ENCODE measurements around the gene FAM25G.

FAM25G gene

DNA sequence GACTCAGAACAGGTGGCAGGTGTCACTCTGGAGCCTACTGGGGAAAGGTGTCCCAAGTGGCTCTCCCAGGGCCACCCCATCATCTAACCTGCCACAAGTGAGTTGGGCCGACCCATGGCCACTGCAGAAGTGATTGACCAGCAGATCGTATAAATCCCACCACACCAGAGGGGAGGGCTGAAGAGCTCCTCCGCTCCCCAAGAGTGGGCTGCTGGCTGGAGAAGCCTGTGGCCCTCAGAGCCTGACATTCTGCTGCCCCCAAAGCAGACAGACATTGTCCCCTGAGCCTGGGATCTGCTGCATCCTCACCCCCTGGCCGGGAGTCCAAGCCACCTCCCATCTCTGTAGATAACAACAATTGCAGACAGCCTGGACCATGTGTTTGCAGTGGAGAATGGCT lies 44.3 kb downstream of the FAM25G start:
- H3K4me3 ChIP-seq (ENCODE audit: low read depth, low read length) = no peak overlapping the region
- TF ChIP-seq, protein P1, sequence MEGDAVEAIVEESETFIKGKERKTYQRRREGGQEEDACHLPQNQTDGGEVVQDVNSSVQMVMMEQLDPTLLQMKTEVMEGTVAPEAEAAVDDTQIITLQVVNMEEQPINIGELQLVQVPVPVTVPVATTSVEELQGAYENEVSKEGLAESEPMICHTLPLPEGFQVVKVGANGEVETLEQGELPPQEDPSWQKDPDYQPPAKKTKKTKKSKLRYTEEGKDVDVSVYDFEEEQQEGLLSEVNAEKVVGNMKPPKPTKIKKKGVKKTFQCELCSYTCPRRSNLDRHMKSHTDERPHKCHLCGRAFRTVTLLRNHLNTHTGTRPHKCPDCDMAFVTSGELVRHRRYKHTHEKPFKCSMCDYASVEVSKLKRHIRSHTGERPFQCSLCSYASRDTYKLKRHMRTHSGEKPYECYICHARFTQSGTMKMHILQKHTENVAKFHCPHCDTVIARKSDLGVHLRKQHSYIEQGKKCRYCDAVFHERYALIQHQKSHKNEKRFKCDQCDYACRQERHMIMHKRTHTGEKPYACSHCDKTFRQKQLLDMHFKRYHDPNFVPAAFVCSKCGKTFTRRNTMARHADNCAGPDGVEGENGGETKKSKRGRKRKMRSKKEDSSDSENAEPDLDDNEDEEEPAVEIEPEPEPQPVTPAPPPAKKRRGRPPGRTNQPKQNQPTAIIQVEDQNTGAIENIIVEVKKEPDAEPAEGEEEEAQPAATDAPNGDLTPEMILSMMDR (IDR thresholded peaks at IDR 0.05; ENCODE audit: insufficient read depth, low read depth, low read length, missing control alignments) = no peak
- DNase-seq (ENCODE audit: low read depth) = no peak

DNA sequence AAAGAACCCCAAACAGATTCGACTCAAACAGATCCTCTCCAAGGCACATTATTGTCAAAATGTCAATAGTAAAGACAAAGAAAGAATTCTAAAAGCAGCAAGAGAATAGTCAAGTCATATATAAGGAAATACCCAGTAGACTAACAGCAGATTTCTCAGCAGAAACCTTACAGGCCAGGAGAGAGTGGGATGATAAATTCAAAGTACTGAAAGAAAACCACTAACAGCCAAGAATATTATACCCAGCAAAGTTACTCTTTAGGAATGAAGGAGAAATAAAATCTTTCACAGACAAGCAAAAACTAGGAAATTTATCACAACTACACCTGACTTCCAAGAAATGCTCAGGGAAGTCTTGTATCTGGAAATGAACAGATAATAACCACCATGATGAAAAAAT lies 45.8 kb downstream of the FAM25G start:
- TF ChIP-seq, protein P1 (IDR thresholded peaks at IDR 0.05; ENCODE audit: insufficient read depth, low read depth, low read length, missing control alignments) = no peak
- no peak for DNase-seq (ENCODE audit: low read depth)
- no peak overlapping the region for H3K4me3 ChIP-seq (ENCODE audit: low read depth, low read length)

DNA sequence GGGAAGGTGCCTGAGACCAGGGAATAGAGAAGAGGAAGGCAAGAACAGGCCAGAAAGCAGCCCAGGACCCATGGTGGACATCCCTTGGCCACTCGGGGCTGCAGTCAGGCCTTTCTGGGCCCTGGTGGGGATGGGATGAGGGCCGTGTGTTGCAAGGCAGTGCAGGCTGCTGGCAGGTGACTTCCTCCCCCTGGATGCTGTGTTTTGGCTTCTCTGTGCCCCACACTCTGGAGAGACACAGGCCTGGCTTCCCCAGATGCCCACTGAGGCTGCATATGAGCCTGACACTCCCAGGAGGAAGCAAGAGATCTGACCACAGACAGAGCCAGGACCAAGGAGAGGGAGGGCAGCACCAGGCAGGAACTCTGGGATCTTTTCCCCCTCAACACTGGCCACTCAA lies 47.5 kb downstream of the FAM25G start:
- TF ChIP-seq, protein P1 (IDR thresholded peaks at IDR 0.05; ENCODE audit: insufficient read depth, low read depth, low read length, missing control alignments) = no peak
- H3K4me3 ChIP-seq (ENCODE audit: low read depth, low read length) = no peak overlapping the region
- DNase-seq (ENCODE audit: low read depth) = no peak

DNA sequence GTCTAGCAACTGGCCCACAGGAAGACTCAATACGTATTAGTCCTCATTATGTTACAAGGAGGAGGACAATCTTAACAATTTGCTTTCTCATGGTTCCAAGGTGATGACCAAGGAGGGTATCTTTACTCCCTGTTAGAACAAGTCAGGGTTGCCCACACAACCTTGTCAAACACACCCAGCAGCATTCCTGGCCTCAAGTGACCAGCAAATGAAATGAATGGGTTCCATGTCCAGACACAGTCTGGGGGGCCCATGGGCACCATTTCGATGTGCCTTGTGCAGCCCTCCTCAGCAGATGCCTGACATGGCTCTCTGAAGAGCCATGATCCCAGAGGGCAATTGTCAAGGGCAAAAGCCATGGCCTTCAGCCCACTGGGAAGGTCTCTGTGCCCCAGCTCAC lies 48.4 kb downstream of the FAM25G start:
- no peak overlapping the region for H3K4me3 ChIP-seq (ENCODE audit: low read depth, low read length)
- TF ChIP-seq, protein P1 (IDR thresholded peaks at IDR 0.05; ENCODE audit: insufficient read depth, low read depth, low read length, missing control alignments) = no peak
- DNase-seq (ENCODE audit: low read depth) = no peak

DNA sequence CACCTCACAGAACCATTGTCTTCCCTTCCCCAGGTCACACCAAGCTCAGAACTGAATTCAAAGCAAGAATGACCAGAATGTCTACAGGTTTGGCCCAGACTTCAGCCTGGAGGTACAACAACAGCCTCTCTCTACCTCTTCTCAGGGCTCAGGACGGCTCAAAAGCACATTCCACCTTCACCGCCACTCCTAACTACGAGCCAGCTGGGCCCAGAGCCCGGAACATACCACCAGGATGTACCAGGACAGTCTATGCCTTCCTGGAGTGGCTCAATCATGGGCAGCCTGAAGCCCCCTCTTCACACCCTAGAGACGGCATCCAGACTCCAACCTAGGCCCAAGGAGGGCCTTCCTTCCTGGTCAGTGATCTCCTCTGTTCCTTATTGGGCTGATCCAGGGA lies 49.1 kb downstream of the FAM25G start:
- DNase-seq (ENCODE audit: low read depth) = no peak
- TF ChIP-seq, protein P1 (IDR thresholded peaks at IDR 0.05; ENCODE audit: insufficient read depth, low read depth, low read length, missing control alignments) = no peak

DNA sequence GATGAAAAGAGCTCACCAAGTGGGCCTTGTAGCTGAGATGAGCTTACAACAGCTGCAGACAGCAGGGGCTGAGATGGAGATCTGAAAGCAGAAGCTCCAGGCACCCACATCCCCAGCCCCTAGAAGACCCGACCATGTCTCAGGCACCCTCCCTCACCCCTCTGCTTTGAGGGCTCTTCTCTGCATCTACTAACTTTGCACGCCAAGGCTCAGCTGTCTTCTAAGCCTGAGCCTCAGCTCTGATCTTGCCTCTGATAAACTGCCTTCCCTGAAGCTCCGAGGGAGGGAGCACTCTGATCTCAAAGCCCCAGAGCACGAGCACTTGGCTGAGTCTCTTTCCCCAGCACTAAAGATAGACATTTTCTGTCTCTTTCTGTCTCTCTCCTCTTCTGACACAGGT lies 49.6 kb downstream of the FAM25G start:
- TF ChIP-seq, protein P1 (IDR thresholded peaks at IDR 0.05; ENCODE audit: insufficient read depth, low read depth, low read length, missing control alignments) = no peak
- H3K4me3 ChIP-seq (ENCODE audit: low read depth, low read length) = no peak overlapping the region
- no peak for DNase-seq (ENCODE audit: low read depth)

More for the DNA sequence above, 49.1 kb downstream of the FAM25G start:
- no peak overlapping the region for H3K4me3 ChIP-seq (ENCODE audit: low read depth, low read length)

DNA sequence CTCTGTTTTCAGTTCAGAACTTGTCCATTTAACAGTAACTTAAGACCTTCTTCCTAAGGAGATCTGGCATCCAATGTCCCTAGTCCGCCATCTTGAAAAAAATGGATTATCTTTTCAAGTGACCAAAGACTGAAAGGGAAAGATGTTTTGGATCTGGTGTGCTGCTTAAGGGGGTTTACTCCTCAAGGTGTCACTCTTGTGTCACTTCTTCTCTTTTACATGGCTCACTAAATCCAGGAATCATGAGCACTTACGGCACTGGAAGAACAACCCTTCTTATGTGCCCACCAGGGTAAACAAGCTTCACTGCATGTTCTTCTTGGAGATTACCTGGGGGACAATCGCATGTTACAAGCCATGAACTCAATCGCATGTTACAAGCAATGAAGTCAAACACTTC lies 51.3 kb downstream of the FAM25G start:
- H3K4me3 ChIP-seq (ENCODE audit: low read depth, low read length) = no peak overlapping the region
- no peak for DNase-seq (ENCODE audit: low read depth)

More for the DNA sequence above, 51.3 kb downstream of the FAM25G start:
- TF ChIP-seq, protein P1 (IDR thresholded peaks at IDR 0.05; ENCODE audit: insufficient read depth, low read depth, low read length, missing control alignments) = no peak

Measured in GM12865 (cell line).